MM.1S (cell line): Measurements from ENCODE around the gene MKNK2.
"Not testable (repeated sequence)": the region's sequence is repeated elsewhere in the genome, so short reads cannot be mapped to it uniquely, and the experiment has no call there.

Experiments used
- DNase-seq: peaks from one replicate; pipeline ENCODE4 v3.0.0-alpha.2; 2015
- H2AFZ ChIP-seq: fragments of 300-600 bp; sonication (generic); 2 replicates; pipeline ENCODE4 v1.6.0; 2016; ENCODE audit warnings: antibody characterized with exemption, low read length
- H3F3A ChIP-seq: fragments of 300-600 bp; sonication (generic); 2 replicates; pipeline ENCODE4 v1.6.1; 2016; ENCODE audit warnings: mild to moderate bottlenecking, antibody characterized with exemption, low read length, moderate library complexity, mixed read lengths; ENCODE audit not compliant: insufficient read depth
- H3K27ac ChIP-seq: fragments of 300-600 bp; sonication (generic); 2 replicates; pipeline ENCODE4 v1.5.1; 2016; ENCODE audit warnings: mild to moderate bottlenecking, low read length
- H3K27me3 ChIP-seq: fragments of 300-600 bp; sonication (generic); replicated peaks from 2 replicates; pipeline ENCODE4 v1.6.0; 2016; ENCODE audit warnings: low read length; ENCODE audit not compliant: insufficient read depth
- H3K36me3 ChIP-seq: fragments of 300-600 bp; sonication (generic); replicated peaks from 2 replicates; pipeline ENCODE4 v1.6.1; 2016; ENCODE audit warnings: mild to moderate bottlenecking, low read length, mixed read lengths; ENCODE audit not compliant: insufficient read depth
- H3K4me1 ChIP-seq: fragments of 300-600 bp; sonication (generic); 2 replicates; pipeline ENCODE4 v1.6.1; 2016; ENCODE audit warnings: low read length, mixed read lengths
- H3K4me2 ChIP-seq: fragments of 300-600 bp; sonication (generic); 2 replicates; pipeline ENCODE4 v1.6.0; 2016; ENCODE audit warnings: low read depth, low read length
- H3K4me3 ChIP-seq: fragments of 300-600 bp; sonication (generic); 2 replicates; pipeline ENCODE4 v1.5.1; 2016; ENCODE audit warnings: low read length, mixed read lengths
- H3K79me2 ChIP-seq: fragments of 300-600 bp; sonication (generic); 2 replicates; pipeline ENCODE4 v1.6.1; 2016; ENCODE audit warnings: mixed run types, low read length, mixed read lengths
- H3K9ac ChIP-seq: fragments of 300-600 bp; sonication (generic); 2 replicates; pipeline ENCODE4 v1.6.1; 2016; ENCODE audit warnings: low read length, mixed read lengths
- H3K9me2 ChIP-seq: fragments of 300-600 bp; sonication (generic); replicated peaks from 2 replicates; pipeline ENCODE4 v1.6.1; 2016; ENCODE audit warnings: mild to moderate bottlenecking, low read length, mixed read lengths; ENCODE audit not compliant: insufficient read depth
- H3K9me3 ChIP-seq: fragments of 300-600 bp; sonication (generic); replicated peaks from 2 replicates; pipeline ENCODE4 v1.6.1; 2016; ENCODE audit warnings: mild to moderate bottlenecking, low read length, mixed read lengths; ENCODE audit not compliant: insufficient read depth
- H4K20me1 ChIP-seq: fragments of 300-600 bp; sonication (generic); 2 replicates; pipeline ENCODE4 v1.6.1; 2016; ENCODE audit warnings: mild to moderate bottlenecking, low read length, moderate library complexity, mixed read lengths; ENCODE audit not compliant: insufficient read depth
- CTCF ChIP-seq: fragments of 300-600 bp; sonication (generic); IDR thresholded peaks from 2 replicates; pipeline ENCODE4 v1.5.1; 2016; ENCODE audit warnings: antibody characterized with exemption, low read length, mixed read lengths
- EZH2 ChIP-seq: fragments of 300-600 bp; sonication (generic); optimal IDR thresholded peaks from 2 replicates; pipeline ENCODE3; 2017; ENCODE audit warnings: low read depth, mild to moderate bottlenecking, antibody characterized with exemption, low read length, mixed read lengths
- EZH2phosphoT487 ChIP-seq: fragments of 300-600 bp; sonication (generic); IDR thresholded peaks from 2 replicates; pipeline ENCODE4 v1.6.1; 2018; ENCODE audit warnings: antibody characterized with exemption, low read length

MKNK2 gene

DNA sequence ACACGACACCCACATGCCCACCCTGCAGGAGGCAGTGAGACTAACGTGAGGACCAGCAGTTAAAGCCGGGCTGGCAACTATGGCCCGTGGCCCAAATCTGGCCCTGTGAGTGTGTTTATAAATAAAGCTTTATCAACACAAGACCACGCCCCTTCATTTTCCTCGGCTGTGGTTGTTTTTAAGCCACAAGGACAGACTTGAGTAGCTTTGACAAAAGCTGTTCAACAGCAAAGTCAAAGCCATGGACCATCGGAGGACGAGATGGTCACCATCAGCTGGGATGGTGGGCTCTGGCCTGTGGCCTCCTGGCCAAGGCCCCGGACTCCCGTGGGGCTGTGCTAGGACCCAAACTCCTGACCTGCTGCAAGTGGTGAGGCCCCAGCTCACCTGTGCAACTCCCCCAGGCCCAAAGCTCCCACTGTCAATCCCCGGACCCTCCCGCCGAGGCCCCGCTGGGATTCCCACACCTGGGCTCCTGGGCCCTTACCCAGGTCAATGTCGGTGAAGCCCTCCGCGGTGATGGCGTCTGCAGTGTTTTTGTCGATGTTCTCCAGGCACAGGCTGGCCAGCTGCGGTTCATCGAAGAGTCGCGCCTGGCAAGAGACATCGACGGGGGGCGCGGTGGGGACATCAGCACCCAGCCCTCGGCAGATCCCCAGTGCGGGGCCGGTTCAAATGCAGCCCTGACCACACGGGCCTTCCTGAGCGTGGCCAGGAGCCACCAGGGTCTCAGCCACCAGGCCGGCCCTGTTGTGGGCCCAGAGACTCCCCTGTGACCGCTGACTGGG, 60.6 kb downstream of the MKNK2 start:
- Histone ChIP-seq H3K9me2 (no peaks in the 10 kb centered on the region), H2AFZ (no peak overlapping the region), H3K27ac (no peak overlapping the region), H3F3A (no peaks in the 10 kb centered on the region), H3K9ac (no peak overlapping the region), H3K4me2 (no peak overlapping the region), H4K20me1 (no peaks in the 10 kb centered on the region), H3K4me1 (no peaks in the 10 kb centered on the region), H3K4me3 (no peak overlapping the region), H3K36me3 (peaks cover 5% of the 10 kb centered on the region), H3K27me3 (no peaks in the 10 kb centered on the region), H3K9me3 (no peaks in the 10 kb centered on the region), H3K79me2 (no peaks in the 10 kb centered on the region)
- no peak for TF ChIP-seq EZH2
- TF ChIP-seq CTCF = no peak
- no peak for TF ChIP-seq EZH2phosphoT487
- DNase-seq = no peak

GRCh38 chr19:1989513-1990229, 61.4 kb downstream of the MKNK2 start:
- TF ChIP-seq EZH2 (no peak), EZH2phosphoT487 (no peak), CTCF (no peak)
- H3K27ac ChIP-seq = no peak overlapping the region
- no peaks in the 10 kb centered on the region for H3K9me2 ChIP-seq
- no peak for DNase-seq
- no peaks in the 10 kb centered on the region for H3K9me3 ChIP-seq
- H4K20me1 ChIP-seq = no peaks in the 10 kb centered on the region
- H3K36me3 ChIP-seq = peaks cover 5% of the 10 kb centered on the region
- no peak overlapping the region for H2AFZ ChIP-seq
- no peaks in the 10 kb centered on the region for H3K4me1 ChIP-seq
- H3K4me2 ChIP-seq = no peak overlapping the region
- no peak overlapping the region for H3K4me3 ChIP-seq
- no peak overlapping the region for H3K9ac ChIP-seq
- H3K27me3 ChIP-seq = no peaks in the 10 kb centered on the region
- H3F3A ChIP-seq = no peaks in the 10 kb centered on the region
- H3K79me2 ChIP-seq = no peaks in the 10 kb centered on the region

GRCh38 chr19:1988464-1988863, 62.6 kb downstream of the MKNK2 start:
- H3K4me3 ChIP-seq, H2AFZ ChIP-seq, DNase-seq, H3K4me2 ChIP-seq, H3K79me2 ChIP-seq, H3K27ac ChIP-seq, H3F3A ChIP-seq, H4K20me1 ChIP-seq, H3K9me3 ChIP-seq, H3K36me3 ChIP-seq, H3K4me1 ChIP-seq, H3K27me3 ChIP-seq, H3K9me2 ChIP-seq, H3K9ac ChIP-seq: not testable (repeated sequence)
